Fibroblast of lung (primary cell): ENCODE data around the gene MFGE8. TPM values are rescaled to one million over a fixed set of nuclear protein-coding genes. Genes with fewer than 3 reads are reported as not detected.
A peak's percentile ranks its signal among the peaks of the same experiment; 100 is the strongest.
"Not testable (repeated sequence)": the region's sequence is repeated elsewhere in the genome, so short reads cannot be mapped to it uniquely, and the experiment has no call there.

Experiments
- DNase-seq, 2 donors: peaks; one replicate each; pipeline versions ENCODE4 v3.0.0 to v3.0.0-alpha.2; 2010; ENCODE audit warnings: low read depth in 2 of 2
- H2AFZ ChIP-seq: 2 replicates; pipeline ENCODE4 v1.5.1; 2012; ENCODE audit warnings: low read length, control low read depth, inconsistent platforms
- H3K27ac ChIP-seq: 2 replicates; pipeline ENCODE4 v1.5.1; 2011; ENCODE audit warnings: low read length, control low read depth; ENCODE audit not compliant: insufficient read depth
- H3K27me3 ChIP-seq: 2 replicates; pipeline ENCODE4 v1.5.1; 2011; ENCODE audit warnings: mild to moderate bottlenecking, low read length; ENCODE audit not compliant: control insufficient read depth, insufficient read depth
- H3K36me3 ChIP-seq: 2 replicates; pipeline ENCODE4 v1.5.1; 2011; ENCODE audit warnings: low read length; ENCODE audit not compliant: control insufficient read depth, insufficient read depth
- H3K4me1 ChIP-seq: 2 replicates; pipeline ENCODE4 v1.5.1; 2011; ENCODE audit warnings: low read length; ENCODE audit not compliant: control insufficient read depth, insufficient read depth; ENCODE audit errors: extremely low read depth
- H3K4me2 ChIP-seq: 2 replicates; pipeline ENCODE4 v1.5.1; 2011; ENCODE audit warnings: low read length, control low read depth; ENCODE audit not compliant: insufficient read depth; ENCODE audit errors: extremely low read depth
- H3K4me3 ChIP-seq, 4 experiments: fragments of 200-600 bp in 1 of 4; sonication (generic) in 1 of 4; replicated peaks in 1 of 4; 2 replicates each; pipeline ENCODE4 v1.5.1; 2011 to 2016; ENCODE audit warnings: low read length in 4 of 4, low read depth in 3 of 4, mild to moderate bottlenecking in 3 of 4, control low read depth in 2 of 4, inconsistent platforms in 1 of 4, mixed read lengths in 1 of 4; ENCODE audit not compliant: insufficient read depth in 1 of 4; ENCODE audit errors: control extremely low read depth in 1 of 4
- H3K79me2 ChIP-seq: 2 replicates; pipeline ENCODE4 v1.5.1; 2012; ENCODE audit warnings: mild to moderate bottlenecking, low read length, inconsistent platforms; ENCODE audit not compliant: control insufficient read depth, insufficient read depth
- H3K9ac ChIP-seq: 2 replicates; pipeline ENCODE4 v1.5.1; 2011; ENCODE audit warnings: mild to moderate bottlenecking, low read length, control low read depth; ENCODE audit not compliant: insufficient read depth
- H3K9me3 ChIP-seq: 2 replicates; pipeline ENCODE4 v1.5.1; 2012; ENCODE audit warnings: low read depth, low read length; ENCODE audit not compliant: control insufficient read depth, insufficient read depth
- H4K20me1 ChIP-seq: 2 replicates; pipeline ENCODE4 v1.5.1; 2011; ENCODE audit warnings: low read length; ENCODE audit not compliant: control insufficient read depth, insufficient read depth; ENCODE audit errors: extremely low read depth
- CTCF ChIP-seq, 2 donors: IDR thresholded peaks in 1 of 2; conservative IDR thresholded peaks in 1 of 2; 1 replicate in 1 of 2; 2 replicates in 1 of 2; pipeline ENCODE4 v1.5.1; 2011 to 2012; ENCODE audit warnings: low read length in 2 of 2, control low read depth in 1 of 2, inconsistent platforms in 1 of 2, low read depth in 1 of 2, mild to moderate bottlenecking in 1 of 2
- EZH2 ChIP-seq: IDR thresholded peaks from 2 replicates; pipeline ENCODE4 v1.5.1; 2012; ENCODE audit warnings: low read length, control low read depth, mild to moderate bottlenecking; ENCODE audit errors: missing control alignments
- polyA plus RNA-seq, 2 donors: library from polyadenylated mRNA; depleted of rRNA in 1 of 2; stranded (reverse) in 1 of 2; unstranded in 1 of 2; fragments of >200 nt; gene quantifications; 2 replicates each; pipeline ENCODE4 v1.2.1, GENCODE V29; 2011 to 2012; ENCODE audit warnings: missing spikeins in 1 of 2
- total RNA-seq: library from RNA; depleted of rRNA; stranded (reverse); fragments of >200 nt; gene quantifications from 2 replicates; pipeline ENCODE4 v1.2.1, GENCODE V29; 2014

The MFGE8 gene
- total and polyA plus RNA-seq, 2 donors (not counting 1 experiment from before 2014, with no cell fraction given) = 263 to 336 TPM

GRCh38 chr15:88938802-88939485, 25.8 kb upstream of the MFGE8 start:
- H3K36me3 ChIP-seq = no peaks in the 10 kb centered on the region
- no peak overlapping the region for H2AFZ ChIP-seq
- H4K20me1 ChIP-seq = no peaks in the 10 kb centered on the region
- H3K27ac ChIP-seq = no peak overlapping the region
- H3K4me2 ChIP-seq = no peak overlapping the region
- H3K4me3 ChIP-seq = no peak overlapping the region
- TF ChIP-seq EZH2 = no peak
- H3K9ac ChIP-seq = no peak overlapping the region
- no peaks in the 10 kb centered on the region for H3K4me1 ChIP-seq
- no peak for DNase-seq
- no peaks in the 10 kb centered on the region for H3K79me2 ChIP-seq
- H3K9me3 ChIP-seq = no peaks in the 10 kb centered on the region
- peaks cover 8% of the 10 kb centered on the region for H3K27me3 ChIP-seq

GRCh38 chr15:88934449-88934848, 21.3 kb upstream of the MFGE8 start:
- H3K27ac ChIP-seq, H3K4me2 ChIP-seq, H3K27me3 ChIP-seq, H3K9me3 ChIP-seq, H3K4me1 ChIP-seq, DNase-seq, H4K20me1 ChIP-seq, H2AFZ ChIP-seq, H3K9ac ChIP-seq, H3K79me2 ChIP-seq, H3K36me3 ChIP-seq, H3K4me3 ChIP-seq: not testable (repeated sequence)

DNA sequence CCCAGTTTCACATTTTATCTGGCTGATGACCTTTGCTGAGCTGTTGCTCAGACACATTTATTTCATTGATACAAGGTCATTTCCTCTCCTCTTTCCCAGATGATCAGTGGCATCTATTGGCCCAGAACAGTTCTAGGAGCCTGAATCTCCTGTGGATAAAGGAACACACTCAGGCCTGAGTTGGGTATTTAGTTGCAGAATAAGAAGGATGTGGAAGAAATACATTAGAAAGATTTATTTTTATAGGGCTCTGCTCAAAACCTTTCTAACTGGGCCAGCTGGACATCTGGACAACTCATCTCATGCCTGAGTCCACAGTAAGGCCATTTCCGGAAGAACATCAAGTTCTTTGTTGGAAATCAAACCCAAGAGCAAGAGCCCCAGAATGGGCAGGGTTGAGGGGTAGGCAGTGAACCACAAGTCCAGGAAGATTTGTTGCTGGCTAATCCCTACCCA, 19.7 kb upstream of the MFGE8 start:
- no peaks in the 10 kb centered on the region for H4K20me1 ChIP-seq
- no peaks in the 10 kb centered on the region for H3K36me3 ChIP-seq
- no peaks in the 10 kb centered on the region for H3K79me2 ChIP-seq
- H3K4me1 ChIP-seq = no peaks in the 10 kb centered on the region
- no peak overlapping the region for H3K4me2 ChIP-seq
- H3K27me3 ChIP-seq = peaks cover 8% of the 10 kb centered on the region
- no peak for DNase-seq
- no peak overlapping the region for H3K27ac ChIP-seq
- H3K4me3 ChIP-seq = no peak overlapping the region
- H3K9me3 ChIP-seq = no peaks in the 10 kb centered on the region
- no peak overlapping the region for H2AFZ ChIP-seq
- H3K9ac ChIP-seq = no peak overlapping the region
- TF ChIP-seq CTCF (conservative IDR thresholded peaks at IDR 0.05 in 1 of 2, IDR thresholded peaks at IDR 0.05 in 1 of 2; ENCODE audit: low read depth in 1 of 2, low read length in 2 of 2) (no peak), EZH2 (no peak)

GRCh38 chr15:88932271-88932874, 19.2 kb upstream of the MFGE8 start:
- Histone ChIP-seq H3K9me3 (no peaks in the 10 kb centered on the region), H4K20me1 (no peaks in the 10 kb centered on the region), H3K4me3 (no peak overlapping the region), H3K36me3 (no peaks in the 10 kb centered on the region), H3K27ac (no peak overlapping the region), H3K4me2 (no peak overlapping the region), H2AFZ (no peak overlapping the region), H3K4me1 (no peaks in the 10 kb centered on the region), H3K27me3 (peaks cover 8% of the 10 kb centered on the region), H3K9ac (no peak overlapping the region), H3K79me2 (no peaks in the 10 kb centered on the region)
- TF ChIP-seq CTCF (conservative IDR thresholded peaks at IDR 0.05 in 1 of 2, IDR thresholded peaks at IDR 0.05 in 1 of 2; ENCODE audit: low read depth in 1 of 2, low read length in 2 of 2) (no peak), EZH2 (no peak)
- DNase-seq = peak in 1 of 2 donors; percentile 41
